Measurements from ENCODE around the gene NINJ2. TPM values are rescaled to one million over a fixed set of nuclear protein-coding genes. Genes with fewer than 3 reads are reported as not detected.

Gene NINJ2
- polyA plus RNA-seq = not detected in 2 replicates
- not detected in 2 replicates for polyA minus RNA-seq

- no peak within 1 kb of the TSS for H3K4me2 ChIP-seq (ENCODE audit: low read length)
- no peak for TF ChIP-seq POLR2AphosphoS5 (IDR thresholded peaks at IDR 0.05)
- TF ChIP-seq EZH2 (IDR thresholded peaks at IDR 0.05; ENCODE audit: borderline replicate concordance, insufficient read depth, low read length, poor library complexity, severe bottlenecking) = no peak
- TF ChIP-seq RAD21 (conservative IDR thresholded peaks at IDR 0.05) = no peak
- no peak for TF ChIP-seq MXI1 (conservative IDR thresholded peaks at IDR 0.05; ENCODE audit: poor library complexity, severe bottlenecking)
- no peak for TF ChIP-seq SMC3 (conservative IDR thresholded peaks at IDR 0.05; ENCODE audit: poor library complexity)
- no peak for TF ChIP-seq CTCF (IDR thresholded peaks at IDR 0.05; ENCODE audit: poor library complexity, severe bottlenecking)
- no peaks in the 10 kb centered on the region for H3F3A ChIP-seq (ENCODE audit: insufficient read depth, low read length, poor library complexity, severe bottlenecking)
- H3K9me3 ChIP-seq (ENCODE audit: low read length) = no peaks in the 10 kb centered on the region
- H3K79me2 ChIP-seq (replicated peaks; ENCODE audit: insufficient read depth, low read length) = no peaks in the 10 kb centered on the region
- no peaks in the 10 kb centered on the region for H3K36me3 ChIP-seq (ENCODE audit: insufficient read depth, low read length)
- no peaks in the 10 kb centered on the region for H4K20me1 ChIP-seq (ENCODE audit: insufficient read depth)
- no peaks in the 10 kb centered on the region for H3K9me2 ChIP-seq (ENCODE audit: insufficient read depth, low read length)
- no peak within 1 kb of the TSS for H3K27ac ChIP-seq (ENCODE audit: low read length)
- H3K4me3 ChIP-seq (ENCODE audit: low read length) = no peak within 1 kb of the TSS
- H3K9ac ChIP-seq (ENCODE audit: low read length) = no peak within 1 kb of the TSS
- no peaks in the 10 kb centered on the region for H3K27me3 ChIP-seq (ENCODE audit: insufficient read depth, low read depth, low read length)
- H2AFZ ChIP-seq (ENCODE audit: low read depth, low read length) = peak within 1 kb of the TSS; percentile 8
These were observed at the start of gene NINJ2 for GRCh38 chr12:663293-663871. TSS of gene NINJ2 (minus strand) at chr12:663445. CDS start at chr12:663360, 85 bp downstream.

- Histone ChIP-seq H3K4me2 (ENCODE audit: low read length) (no peak overlapping the region), H3K27ac (ENCODE audit: low read length) (no peak overlapping the region), H3K9ac (ENCODE audit: low read length) (no peak overlapping the region), H3K27me3 (ENCODE audit: insufficient read depth, low read depth, low read length) (no peaks in the 10 kb centered on the region), H3K4me3 (ENCODE audit: low read length) (no peak overlapping the region), H3K79me2 (replicated peaks; ENCODE audit: insufficient read depth, low read length) (no peaks in the 10 kb centered on the region), H3K36me3 (ENCODE audit: insufficient read depth, low read length) (no peaks in the 10 kb centered on the region), H3K9me2 (ENCODE audit: insufficient read depth, low read length) (no peaks in the 10 kb centered on the region), H3F3A (ENCODE audit: insufficient read depth, low read length, poor library complexity, severe bottlenecking) (no peaks in the 10 kb centered on the region), H2AFZ (ENCODE audit: low read depth, low read length) (no peak overlapping the region), H4K20me1 (ENCODE audit: insufficient read depth) (no peaks in the 10 kb centered on the region), H3K9me3 (ENCODE audit: low read length) (no peaks in the 10 kb centered on the region)
- no peak for TF ChIP-seq REST (IDR thresholded peaks at IDR 0.05; ENCODE audit: borderline replicate concordance)
- no peak for TF ChIP-seq MXI1 (conservative IDR thresholded peaks at IDR 0.05; ENCODE audit: poor library complexity, severe bottlenecking)
- no peak for TF ChIP-seq TAF1 (IDR thresholded peaks at IDR 0.05; ENCODE audit: low read depth)
- TF ChIP-seq CTCF (IDR thresholded peaks at IDR 0.05; ENCODE audit: poor library complexity, severe bottlenecking) = no peak
- TF ChIP-seq SMC3 (conservative IDR thresholded peaks at IDR 0.05; ENCODE audit: poor library complexity) = no peak
- TF ChIP-seq POLR2AphosphoS5 (IDR thresholded peaks at IDR 0.05) = no peak
- no peak for TF ChIP-seq RAD21 (conservative IDR thresholded peaks at IDR 0.05)
- TF ChIP-seq EP300 (conservative IDR thresholded peaks at IDR 0.05; ENCODE audit: poor library complexity, severe bottlenecking) = no peak
- no peak for TF ChIP-seq EZH2 (IDR thresholded peaks at IDR 0.05; ENCODE audit: borderline replicate concordance, insufficient read depth, low read length, poor library complexity, severe bottlenecking)
These were observed 49.1 kb upstream of the NINJ2 start for GRCh38 chr12:712172-712863.
